HG02759 (cell line): ENCODE measurements around the gene NOTCH1.

Experiments
- ATAC-seq: cut with Tn5 transposase; IDR thresholded peaks from one replicate; pipeline ENCODE4 v1.9.1; 2021; ENCODE audit warnings: mild to moderate bottlenecking, moderate library complexity; ENCODE audit not compliant: unreplicated experiment

Gene NOTCH1

DNA sequence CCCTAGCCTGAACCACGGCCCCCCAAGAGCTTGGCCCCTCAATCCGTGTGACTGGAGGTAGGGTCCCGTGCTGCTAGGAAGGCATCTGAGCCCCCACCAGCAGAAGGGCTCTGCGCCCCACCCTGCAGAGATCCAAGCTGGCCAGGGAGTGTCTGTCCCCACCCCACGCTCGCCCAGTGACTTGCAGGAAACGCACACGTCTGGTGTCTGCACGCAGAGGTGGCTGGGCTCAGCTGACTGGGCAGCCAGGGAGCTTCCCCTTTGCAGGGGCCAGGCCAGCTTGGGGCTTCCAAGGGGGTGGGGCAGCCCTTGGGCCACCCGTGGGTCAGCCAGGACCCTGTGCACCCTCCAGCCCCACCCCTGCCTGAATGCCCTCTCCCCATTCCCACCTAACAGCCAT, 24.3 kb downstream of the NOTCH1 start:
- ATAC-seq = no peak

GRCh38 chr9:136520053-136520540, 25.8 kb downstream of the NOTCH1 start:
- ATAC-seq = no peak

GRCh38 chr9:136519263-136520052, 26.4 kb downstream of the NOTCH1 start:
- no peak for ATAC-seq

DNA sequence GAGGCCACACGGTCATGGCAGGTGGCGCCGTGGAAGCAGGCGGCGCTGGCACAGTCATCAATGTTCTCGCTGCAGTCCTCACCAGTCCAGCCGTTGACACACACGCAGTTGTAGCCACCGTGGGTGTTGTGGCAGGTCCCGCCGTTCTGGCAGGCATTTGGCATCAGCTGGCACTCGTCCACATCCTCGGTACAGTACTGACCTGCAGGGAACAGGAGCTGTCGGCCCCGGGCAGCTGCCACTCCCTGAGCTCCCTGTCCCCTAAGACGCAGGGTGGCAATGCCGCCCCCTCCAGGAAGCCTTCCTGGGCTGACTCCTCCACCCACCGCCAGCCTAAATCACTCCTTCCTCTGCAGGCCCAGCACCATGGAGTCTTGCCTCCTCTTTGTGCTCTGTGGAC, 27.2 kb downstream of the NOTCH1 start:
- ATAC-seq = no peak

DNA sequence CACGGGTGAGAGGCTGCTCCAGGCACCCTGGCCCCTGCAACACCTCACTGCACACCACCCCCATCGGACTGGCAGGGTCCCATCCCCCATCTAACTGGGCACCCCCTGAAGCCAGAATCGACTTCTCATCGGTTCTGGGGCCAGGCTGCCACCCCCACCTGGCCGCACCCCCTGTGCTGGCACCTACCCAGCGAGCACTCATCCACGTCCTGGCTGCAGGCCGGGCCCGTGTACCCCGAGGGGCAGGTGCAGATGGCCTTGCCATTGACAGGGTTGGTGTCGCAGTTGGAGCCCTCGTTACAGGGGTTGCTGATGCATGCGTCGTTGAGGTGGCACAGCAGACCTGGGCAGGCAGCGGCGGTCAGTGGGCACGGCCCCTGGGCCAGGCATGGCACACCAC, 27.9 kb downstream of the NOTCH1 start:
- no peak for ATAC-seq

DNA sequence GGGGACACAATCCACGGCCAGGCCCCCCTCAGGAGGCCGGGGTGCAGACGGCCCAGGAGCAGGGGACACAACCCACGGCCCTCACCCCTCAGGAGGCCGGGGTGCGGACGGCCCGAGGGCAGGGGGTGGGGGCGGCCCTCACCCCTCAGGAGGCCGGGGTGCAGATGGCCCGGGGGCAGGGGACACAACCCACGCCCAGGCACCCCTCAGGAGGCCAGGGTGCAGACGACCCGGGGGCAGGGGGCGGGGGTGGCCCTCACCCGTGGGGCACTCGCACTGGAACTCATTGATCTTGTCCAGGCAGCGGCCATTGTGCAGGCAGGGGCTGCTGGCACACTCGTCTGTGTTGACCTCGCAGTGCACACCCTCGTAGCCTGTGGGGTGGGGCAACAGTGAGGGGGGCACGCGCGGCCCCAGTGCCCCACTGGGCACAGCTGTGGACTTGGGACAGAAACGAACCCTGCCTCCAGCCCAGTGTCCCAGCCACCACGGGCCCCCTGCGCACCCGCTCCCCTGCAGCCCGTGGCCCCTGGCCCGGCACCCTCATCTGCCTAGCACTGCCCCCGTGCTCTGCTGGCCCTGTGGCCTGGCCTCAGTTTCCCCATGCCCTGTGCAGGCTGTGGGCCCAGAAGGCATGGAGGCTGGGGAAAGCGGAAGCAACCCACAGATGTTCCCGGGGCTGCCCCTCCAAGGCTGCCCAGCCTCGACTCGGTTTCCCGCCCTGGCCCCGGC, 28.7 kb downstream of the NOTCH1 start:
- no peak for ATAC-seq

DNA sequence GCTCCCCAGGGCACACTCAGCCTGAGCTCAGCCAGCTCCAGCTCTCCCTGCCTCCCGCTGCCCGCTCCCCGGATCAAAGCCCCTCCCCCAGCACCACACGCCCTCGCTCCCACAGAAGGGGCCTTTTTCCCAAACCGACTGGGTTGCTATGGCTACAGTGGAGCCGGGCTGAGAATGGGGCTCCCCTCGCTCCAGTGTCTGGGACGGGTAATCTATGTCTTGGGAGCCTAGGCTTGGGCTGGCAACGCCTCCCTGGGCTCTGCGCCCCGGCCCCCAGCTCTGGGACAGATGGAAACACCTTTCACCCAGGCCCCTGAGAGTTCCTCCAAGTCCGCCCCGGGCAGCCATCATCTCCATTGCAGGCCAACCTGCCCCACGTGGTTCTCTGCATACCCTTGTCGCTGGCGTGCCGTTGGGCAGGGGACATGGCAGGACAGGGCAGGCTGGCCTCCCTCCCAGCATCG, 29.6 kb downstream of the NOTCH1 start:
- ATAC-seq = no peak

DNA sequence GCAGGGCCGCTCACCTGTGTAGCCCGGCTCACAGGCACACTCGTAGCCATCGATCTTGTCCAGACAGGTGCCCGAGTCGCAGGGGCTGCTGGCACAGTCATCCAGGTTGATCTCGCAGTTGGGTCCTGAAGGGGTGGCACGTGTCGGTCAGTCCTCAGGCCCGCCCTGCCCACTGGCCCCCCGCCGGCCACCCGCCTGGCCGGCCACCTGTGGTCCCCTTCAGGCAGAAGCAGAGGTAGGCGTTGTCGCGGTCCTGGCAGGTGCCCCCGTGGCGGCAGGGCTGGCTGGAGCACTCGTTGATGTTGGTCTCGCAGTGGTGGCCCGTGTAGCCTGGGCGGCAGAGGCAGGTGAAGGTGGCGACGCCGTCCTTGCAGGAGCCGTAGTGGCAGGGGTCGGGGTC, 30.6 kb downstream of the NOTCH1 start:
- no peak for ATAC-seq

DNA sequence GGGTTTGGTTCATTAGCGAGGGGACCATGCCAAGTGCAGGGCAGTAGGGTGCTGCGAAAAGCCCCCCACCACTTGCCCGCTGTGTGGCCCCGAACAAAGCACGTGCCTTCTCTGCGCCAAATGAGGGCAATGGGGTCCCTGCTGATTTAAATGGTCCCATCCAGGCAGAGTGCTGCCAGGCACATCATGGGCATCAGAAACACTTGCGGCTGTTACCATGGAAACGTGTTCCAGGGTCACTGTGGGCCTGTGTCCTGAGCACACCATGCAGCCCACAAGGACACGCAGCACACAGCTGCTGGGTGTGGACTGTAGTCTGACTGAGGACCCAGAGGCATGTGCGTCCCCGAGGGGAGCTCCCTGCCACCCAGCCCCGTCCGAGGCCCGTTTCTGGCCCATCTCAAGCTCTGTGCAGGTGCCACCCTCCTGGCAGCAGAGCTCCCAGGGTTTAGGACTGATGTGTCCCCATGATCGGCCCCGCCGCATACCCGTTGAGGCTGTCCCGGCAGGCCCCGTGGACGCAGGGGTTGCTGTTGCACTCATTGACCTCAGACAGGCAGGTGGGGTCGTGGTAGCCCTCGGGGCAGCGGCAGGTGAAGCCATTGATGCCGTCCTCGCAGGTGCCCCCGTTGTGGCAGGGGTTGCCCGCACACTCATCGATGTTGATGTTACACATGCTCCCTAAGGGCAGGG, 31.7 kb downstream of the NOTCH1 start:
- no peak for ATAC-seq

DNA sequence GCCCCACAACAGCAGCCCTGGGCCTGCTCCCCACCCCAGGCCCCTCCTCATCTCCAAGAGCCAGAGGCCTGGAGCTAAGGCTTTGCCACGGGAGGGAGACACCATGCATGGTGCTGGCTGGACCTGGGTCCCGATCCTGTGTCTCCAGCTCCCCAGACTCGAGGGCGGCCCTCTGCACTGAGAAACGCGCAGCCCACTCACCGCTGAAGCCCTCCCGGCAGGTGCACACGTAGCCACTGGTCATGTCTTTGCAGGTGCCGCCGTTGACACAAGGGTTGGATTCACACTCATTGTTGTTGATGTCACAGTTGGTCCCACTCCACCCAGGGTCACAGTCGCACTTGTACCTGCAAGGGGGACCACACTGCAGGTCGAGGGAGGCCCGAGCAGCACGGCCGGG, 32.7 kb downstream of the NOTCH1 start:
- no peak for ATAC-seq

GRCh38 chr9:136512651-136513071, 33.2 kb downstream of the NOTCH1 start:
- no peak for ATAC-seq

GRCh38 chr9:136511670-136512592, 33.9 kb downstream of the NOTCH1 start:
- ATAC-seq = no peak

DNA sequence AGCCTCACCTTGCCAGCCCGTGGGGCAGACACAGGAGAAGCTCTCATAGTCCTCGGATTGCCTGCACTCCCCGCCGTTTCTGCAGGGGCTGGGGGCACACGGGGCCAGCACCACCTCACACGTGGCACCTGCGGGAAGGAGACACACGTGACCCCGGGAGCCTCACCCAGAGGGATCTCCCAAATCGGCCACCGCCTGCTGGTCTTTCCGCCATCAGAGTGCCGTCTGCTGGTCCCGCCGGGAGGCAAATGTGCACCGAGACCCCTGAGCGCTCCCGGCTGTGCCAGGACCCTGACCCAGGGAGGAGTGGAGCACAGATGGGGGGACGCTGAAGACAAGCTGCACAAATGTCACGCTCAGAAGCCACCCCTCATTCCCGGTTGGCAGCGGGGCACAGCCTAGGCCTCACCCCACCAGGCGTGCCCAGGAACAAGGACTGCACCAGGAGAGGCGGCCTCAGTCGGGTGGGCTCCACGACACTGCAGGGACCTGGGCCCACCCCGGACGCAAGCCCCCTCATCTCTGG, 34.6 kb downstream of the NOTCH1 start:
- no peak for ATAC-seq

GRCh38 chr9:136510561-136510960, 35.3 kb downstream of the NOTCH1 start:
- ATAC-seq = no peak

DNA sequence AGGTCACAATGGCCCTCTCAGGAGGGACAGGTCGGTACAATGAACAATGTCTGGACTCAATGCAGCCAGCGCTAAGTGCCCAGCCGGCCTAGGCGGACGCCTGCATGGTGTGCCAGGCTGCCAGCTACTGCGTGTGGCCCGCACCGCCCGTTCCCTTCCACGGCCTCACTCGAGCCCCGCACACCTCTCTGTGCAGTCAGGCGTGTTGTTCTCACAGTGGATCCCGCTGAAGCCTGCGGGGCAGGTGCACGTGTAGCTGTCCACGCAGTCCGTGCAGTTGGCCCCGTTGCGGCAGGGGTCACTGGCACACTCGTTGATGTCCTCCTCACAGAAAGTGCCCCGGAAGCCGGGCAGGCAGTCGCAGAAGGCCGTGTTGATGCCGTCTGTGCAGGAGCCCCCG, 36.3 kb downstream of the NOTCH1 start:
- ATAC-seq = no peak

DNA sequence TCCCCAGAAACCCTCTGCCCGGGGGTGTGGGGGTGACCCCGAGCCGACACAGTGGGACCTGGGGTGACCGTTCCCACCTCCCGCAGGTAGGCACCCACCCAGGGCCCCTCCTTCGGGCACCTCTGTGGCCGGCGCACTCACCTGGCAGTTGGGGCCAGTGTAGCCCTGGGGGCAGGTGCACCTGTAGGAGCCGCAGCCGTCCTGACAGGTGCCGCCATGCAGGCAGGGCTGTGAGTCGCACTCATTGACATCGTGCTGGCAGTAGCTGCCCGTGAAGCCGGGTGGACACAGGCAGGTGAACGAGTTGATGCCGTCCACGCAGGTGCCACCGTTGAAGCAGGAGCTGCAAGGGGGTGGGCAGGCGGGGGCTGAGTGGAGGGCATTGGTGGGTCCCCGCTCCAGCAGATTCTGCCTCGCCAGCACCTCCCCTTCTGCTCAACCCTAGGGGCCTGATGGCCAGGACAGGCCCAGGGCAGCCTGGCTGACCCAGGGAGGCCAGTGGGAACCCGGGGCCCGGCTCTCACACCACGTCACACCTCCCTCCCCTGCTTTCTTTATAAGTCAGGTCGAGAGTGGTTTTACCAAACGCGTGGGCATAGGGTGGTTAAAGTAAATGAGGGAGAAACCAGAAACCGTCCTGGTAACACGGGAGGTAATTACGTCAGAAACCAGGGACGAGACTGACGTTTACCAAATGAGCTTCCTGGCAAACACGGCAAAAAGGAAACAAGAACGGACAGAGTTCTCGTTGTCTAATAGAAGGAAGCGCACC, 36.9 kb downstream of the NOTCH1 start:
- no peak for ATAC-seq

DNA sequence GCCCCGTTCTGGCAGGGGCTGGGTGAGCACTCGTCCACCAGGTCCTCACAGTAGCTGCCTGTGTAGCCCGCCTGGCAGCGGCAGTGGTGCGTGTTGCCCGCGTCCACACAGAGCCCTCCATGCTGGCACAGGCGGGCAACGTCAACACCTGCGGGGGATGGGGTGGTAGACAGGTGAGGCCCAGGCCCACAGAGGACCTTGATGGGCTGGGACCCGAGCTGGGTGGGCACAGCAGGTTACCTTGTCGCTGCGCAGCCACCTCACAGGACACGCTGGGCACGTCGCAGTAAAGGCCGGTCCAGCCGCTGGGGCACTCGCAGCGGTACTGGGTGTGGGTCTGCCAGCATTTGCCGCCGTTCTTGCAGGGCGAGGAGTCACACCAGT, 37.9 kb downstream of the NOTCH1 start:
- no peak for ATAC-seq

- ATAC-seq = no peak
Measured at GRCh38 chr9:136507221-136507991, 38.4 kb downstream of the NOTCH1 start.

DNA sequence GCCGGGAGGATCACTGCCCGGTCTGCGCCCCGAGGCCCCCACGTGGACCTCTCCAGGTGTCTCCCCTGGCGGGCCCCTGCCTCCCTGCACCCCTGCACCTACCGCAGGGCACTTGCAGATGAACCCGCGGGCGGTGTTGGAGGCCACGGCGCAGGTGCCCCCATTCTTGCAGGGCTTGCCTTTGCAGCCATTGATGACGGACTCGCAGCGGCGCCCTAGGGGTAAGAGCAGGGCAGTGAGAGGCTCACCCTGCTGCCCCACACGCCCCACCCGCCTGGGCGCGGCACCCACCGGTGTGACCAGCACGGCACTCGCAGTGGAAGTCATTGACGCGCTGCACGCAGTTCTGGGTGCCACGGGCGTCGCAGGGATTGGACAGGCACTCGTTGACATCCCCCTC, 39.4 kb downstream of the NOTCH1 start:
- no peak for ATAC-seq
